Colonic mucosa (tissue), 4 donors: ENCODE measurements around the gene OBSCN. TPM values are rescaled to one million over a fixed set of nuclear protein-coding genes. Genes with fewer than 3 reads are reported as not detected.

Experiments used
- DNase-seq: peaks from one replicate; pipeline ENCODE4 v3.0.0-alpha.2; 2020
- H3K27ac ChIP-seq: fragments of 200-600 bp; one replicate; pipeline ENCODE4 v1.8.0; 2021
- H3K27me3 ChIP-seq: fragments of 200-600 bp; one replicate; pipeline ENCODE4 v1.8.0; 2021
- H3K36me3 ChIP-seq: fragments of 200-600 bp; one replicate; pipeline ENCODE4 v1.8.0; 2021
- H3K4me1 ChIP-seq: fragments of 200-600 bp; one replicate; pipeline ENCODE4 v1.8.0; 2021; ENCODE audit warnings: mild to moderate bottlenecking
- H3K4me3 ChIP-seq: fragments of 200-600 bp; one replicate; pipeline ENCODE4 v1.8.0; 2021
- H3K9ac ChIP-seq, 2 donors: one replicate each; pipeline ENCODE4 v1.7.0; 2013; ENCODE audit warnings: control low read depth in 2 of 2, low read depth in 2 of 2, low read length in 2 of 2
- H3K9me3 ChIP-seq: fragments of 200-600 bp; one replicate; pipeline ENCODE4 v1.8.0; 2021
- CTCF ChIP-seq: fragments of 200-600 bp; IDR thresholded peaks from one replicate; pipeline ENCODE4 v1.8.0; 2022; ENCODE audit warnings: antibody characterized with exemption, mild to moderate bottlenecking
- intact Hi-C: fragments of 100-400 bp; cut with DNase I; formaldehyde crosslinking; loops from one replicate; pipeline ENCODE4 v1.14.1; 2022
- total RNA-seq, 2 donors: library from RNA; stranded (reverse); fragmentation: NEBNext Ultra II Directional in 1 of 2; extraction: Animal tissue kit (Norgen Biotek cat#: 25700) in 1 of 2; gene quantifications; one replicate each; pipeline ENCODE4 v1.2.1, GENCODE V29; 2021
- donor health status: healthy.
- donor health status: DM: no; HTN: no; CAD: no.
- donor health status: DM: no; HTN: no; CAD: no.

OBSCN gene
- total RNA-seq, 2 donors from 2014 or later: 3.6 to 7.9 TPM

DNA sequence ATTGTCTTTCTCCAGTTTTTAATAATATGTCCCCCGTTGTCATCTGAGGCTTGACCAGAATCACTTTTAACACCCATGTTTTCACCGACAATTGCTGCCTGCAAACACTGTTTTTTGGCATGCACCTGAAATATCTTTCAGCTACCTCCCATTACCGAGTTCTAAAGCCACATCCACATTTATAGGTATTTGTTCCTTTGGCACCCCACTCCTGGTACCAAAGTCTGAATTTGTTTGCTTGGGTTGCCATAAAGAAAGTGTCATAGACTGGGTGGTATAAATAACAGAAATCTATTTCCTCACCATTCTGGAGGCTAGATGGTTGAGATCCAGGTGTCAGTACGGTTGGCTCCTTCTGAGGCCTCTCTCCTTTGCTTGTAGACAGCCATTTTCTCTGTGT lies 94.2 kb downstream of the OBSCN start:
- Histone ChIP-seq H3K27me3 (no peaks in the 10 kb centered on the region), H3K4me3 (no peak overlapping the region), H3K27ac (no peak overlapping the region), H3K36me3 (no peaks in the 10 kb centered on the region), H3K9me3 (no peaks in the 10 kb centered on the region), H3K9ac (no peak overlapping the region), H3K4me1 (no peaks in the 10 kb centered on the region)
- no peak for TF ChIP-seq CTCF
- intact Hi-C loops: no loop called here
- DNase-seq: no peak

DNA sequence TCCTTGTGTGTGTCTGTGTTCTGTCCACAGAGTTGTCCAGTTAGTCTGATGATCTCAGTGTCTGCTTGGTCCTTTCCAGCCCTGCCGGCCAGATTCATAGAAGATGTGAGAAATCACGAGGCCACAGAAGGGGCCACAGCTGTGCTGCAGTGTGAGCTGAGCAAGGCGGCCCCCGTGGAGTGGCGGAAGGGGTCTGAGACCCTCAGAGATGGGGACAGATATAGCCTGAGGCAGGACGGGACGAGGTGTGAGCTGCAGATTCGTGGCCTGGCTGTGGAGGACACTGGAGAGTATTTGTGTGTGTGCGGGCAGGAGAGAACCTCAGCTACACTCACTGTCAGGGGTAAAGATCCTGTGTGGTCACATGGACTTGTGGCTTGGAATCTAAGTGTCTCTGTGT lies 95.8 kb downstream of the OBSCN start:
- no peak overlapping the region for H3K27ac ChIP-seq
- H3K9me3 ChIP-seq: no peaks in the 10 kb centered on the region
- no peaks in the 10 kb centered on the region for H3K36me3 ChIP-seq
- no peak overlapping the region for H3K9ac ChIP-seq
- TF ChIP-seq CTCF: no peak
- H3K4me3 ChIP-seq: no peak overlapping the region
- H3K4me1 ChIP-seq: no peaks in the 10 kb centered on the region
- intact Hi-C loops: no loop called here
- H3K27me3 ChIP-seq: no peaks in the 10 kb centered on the region
- DNase-seq: no peak

DNA sequence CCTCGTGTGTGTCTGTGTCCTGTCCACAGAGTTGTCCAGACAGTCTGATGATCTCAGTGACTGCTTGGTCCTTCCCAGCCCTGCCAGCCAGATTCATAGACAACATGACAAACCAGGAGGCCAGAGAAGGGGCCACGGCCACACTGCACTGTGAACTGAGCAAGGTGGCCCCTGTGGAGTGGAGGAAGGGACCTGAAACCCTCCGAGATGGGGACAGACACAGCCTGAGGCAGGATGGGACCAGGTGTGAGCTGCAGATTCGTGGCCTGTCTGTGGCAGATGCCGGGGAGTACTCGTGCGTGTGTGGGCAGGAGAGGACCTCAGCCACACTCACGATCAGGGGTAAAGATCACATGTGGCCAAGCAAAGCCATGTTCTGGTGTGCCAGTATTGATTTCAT lies 96.4 kb downstream of the OBSCN start:
- no peaks in the 10 kb centered on the region for H3K9me3 ChIP-seq
- TF ChIP-seq CTCF: no peak
- H3K27ac ChIP-seq: no peak overlapping the region
- no peaks in the 10 kb centered on the region for H3K27me3 ChIP-seq
- H3K4me3 ChIP-seq: no peak overlapping the region
- no peak for DNase-seq
- intact Hi-C loops: no loop called here
- no peak overlapping the region for H3K9ac ChIP-seq
- no peaks in the 10 kb centered on the region for H3K4me1 ChIP-seq
- H3K36me3 ChIP-seq: no peaks in the 10 kb centered on the region

- Histone ChIP-seq H3K4me3 (no peak overlapping the region), H3K27ac (no peak overlapping the region), H3K36me3 (no peaks in the 10 kb centered on the region), H3K4me1 (no peaks in the 10 kb centered on the region), H3K27me3 (no peaks in the 10 kb centered on the region), H3K9ac (no peak overlapping the region), H3K9me3 (no peaks in the 10 kb centered on the region)
- intact Hi-C loops: no loop called here
- no peak for DNase-seq
- no peak for TF ChIP-seq CTCF
Observed at GRCh38 chr1:228304766-228305395, 97.0 kb downstream of the OBSCN start.

GRCh38 chr1:228305721-228306152 lies 97.9 kb downstream of the OBSCN start:
- no peaks in the 10 kb centered on the region for H3K27me3 ChIP-seq
- H3K4me3 ChIP-seq: no peak overlapping the region
- H3K36me3 ChIP-seq: no peaks in the 10 kb centered on the region
- TF ChIP-seq CTCF: no peak
- DNase-seq: no peak
- no peak overlapping the region for H3K9ac ChIP-seq
- H3K27ac ChIP-seq: no peak overlapping the region
- intact Hi-C loops: no loop called here
- H3K4me1 ChIP-seq: no peaks in the 10 kb centered on the region
- H3K9me3 ChIP-seq: no peaks in the 10 kb centered on the region
